Stomach (tissue), 9 donors: ENCODE measurements around the gene RNF114. TPM values are rescaled to one million over a fixed set of nuclear protein-coding genes. Genes with fewer than 3 reads are reported as not detected.

ENCODE experiments used
- DNase-seq, 2 donors: peaks; one replicate each; pipeline versions ENCODE4 v3.0.0 to v3.0.0-alpha.2; 2013 to 2019
- H3K27ac ChIP-seq, 5 donors: fragments of 200-600 bp in 4 of 5; sonication (generic) in 4 of 5; one replicate each; pipeline ENCODE4 v1.5.1; 2013 to 2019; ENCODE audit warnings: mild to moderate bottlenecking in 1 of 5, moderate library complexity in 1 of 5
- H3K27me3 ChIP-seq, 3 donors: fragments of 200-600 bp; sonication (generic); one replicate each; pipeline ENCODE4 v1.5.1; 2017 to 2019; ENCODE audit warnings: mixed run types in 1 of 3
- H3K36me3 ChIP-seq, 4 donors: fragments of 200-600 bp; sonication (generic); 1 replicate in 3 of 4; 2 replicates in 1 of 4; pipeline ENCODE4 v1.5.1; 2016 to 2019
- H3K4me1 ChIP-seq, 4 donors: fragments of 200-600 bp; sonication (generic); one replicate each; pipeline ENCODE4 v1.5.1; 2016 to 2019
- H3K4me3 ChIP-seq, 4 donors: fragments of 200-600 bp; sonication (generic) in 3 of 4; one replicate each; pipeline ENCODE4 v1.5.1; 2016 to 2019; ENCODE audit warnings: mild to moderate bottlenecking in 1 of 4
- H3K9me3 ChIP-seq, 4 donors: fragments of 200-600 bp; sonication (generic); one replicate each; pipeline ENCODE4 v1.5.1; 2016 to 2019
- CTCF ChIP-seq, 7 experiments: fragments of 450-650 bp in 4 of 7; fragments of 200-600 bp in 3 of 7; sonication (generic) in 3 of 7; IDR thresholded peaks; one replicate each; pipeline ENCODE4 v1.5.1; 2016 to 2019; ENCODE audit warnings: antibody characterized with exemption in 7 of 7, control low read depth in 2 of 7, mild to moderate bottlenecking in 1 of 7
- EP300 ChIP-seq: sonication (generic); formaldehyde crosslinking; IDR thresholded peaks from one replicate; pipeline ENCODE4 v1.6.1; 2017; ENCODE audit warnings: antibody characterized with exemption
- POLR2A ChIP-seq, 4 donors: fragments of 450-650 bp; IDR thresholded peaks; one replicate each; pipeline ENCODE4 v1.6.1; 2016; ENCODE audit warnings: antibody characterized with exemption in 4 of 4, control low read depth in 2 of 4, mild to moderate bottlenecking in 1 of 4, moderate library complexity in 1 of 4
- POLR2AphosphoS5 ChIP-seq, 3 donors: sonication (generic); formaldehyde crosslinking; IDR thresholded peaks; one replicate each; pipeline ENCODE4 v1.6.1; 2016; ENCODE audit warnings: antibody characterized with exemption in 3 of 3
- WGBS, 5 donors: extraction: QIAGEN DNeasy Blood & Tissue Kit in 3 of 5; methylation state at CpG; one replicate each; pipeline versions ENCODE4 v1.1.5 to v1.1.7; 2013 to 2018; 5-methylcytosine and 5-hydroxymethylcytosine counted together
- intact Hi-C: fragments of 100-400 bp; cut with DNase I; formaldehyde crosslinking; loops from one replicate; pipeline ENCODE4 v1.15.1; 2023; ENCODE audit warnings: low total_unique reads
- polyA plus RNA-seq, 3 donors: library from polyadenylated mRNA; stranded (reverse); fragments of 200-250 nt; gene quantifications; one replicate each; pipeline ENCODE4 v1.2.3, GENCODE V29; 2013
- total RNA-seq, 5 donors: library from RNA; depleted of rRNA; stranded (reverse); fragments of >200 nt; gene quantifications; one replicate each; pipeline versions ENCODE4 v1.1.0 to v1.2.3, GENCODE V29; 2014 to 2016
- donor health status: healthy with polysubstance abuse.
- donor health status: Bipolar disorder and iron deficiency.
- donor health status: healthy.

Gene RNF114
- total and polyA plus RNA-seq, 8 donors = 29.5 to 317 (median 63.6) TPM

- no peaks in the 10 kb centered on the region for H3K9me3 ChIP-seq
- peak in 1 of 3 donors; percentile 61 for TF ChIP-seq POLR2AphosphoS5 (IDR thresholded peaks at IDR 0.05)
- no peak for TF ChIP-seq CTCF (IDR thresholded peaks at IDR 0.05)
- intact Hi-C loops = no loop called here
- WGBS, 5 donors = 17 to 40% (median 22%) methylated on average over 19 of the region's 19 CpGs
- H3K27me3 ChIP-seq = no peaks in the 10 kb centered on the region
- H3K4me1 ChIP-seq = peaks cover 24 to 54% (median 42%) of the 10 kb centered on the region in 4 donors
- peak; percentile 48 to 87 for DNase-seq
- no peaks in the 10 kb centered on the region for H3K36me3 ChIP-seq
- peak overlapping the region; percentile 74 to 100 (median 90) for H3K4me3 ChIP-seq
- H3K27ac ChIP-seq = peak overlapping the region; percentile 93 to 99 (median 96)
Observed at GRCh38 chr20:49916146-49917002, 19.8 kb upstream of the RNF114 start.

- intact Hi-C loops = no loop called here
- DNase-seq = no peak
- 94 to 99% (median 95%) methylated on average over 3 of the region's 3 CpGs for WGBS, 5 donors
- no peaks in the 10 kb centered on the region for H3K36me3 ChIP-seq
- H3K4me1 ChIP-seq = peaks cover 14 to 33% (median 25%) of the 10 kb centered on the region in 4 donors
- no peaks in the 10 kb centered on the region for H3K27me3 ChIP-seq
- no peak overlapping the region for H3K4me3 ChIP-seq
- TF ChIP-seq POLR2AphosphoS5 (IDR thresholded peaks at IDR 0.05) (no peak), CTCF (IDR thresholded peaks at IDR 0.05) (no peak), POLR2A (IDR thresholded peaks at IDR 0.05) (no peak), EP300 (no peak)
- H3K27ac ChIP-seq = no peak overlapping the region
- no peaks in the 10 kb centered on the region for H3K9me3 ChIP-seq
Observed at GRCh38 chr20:49918446-49918845, 17.8 kb upstream of the RNF114 start.

- DNase-seq = no peak
- Histone ChIP-seq H3K27ac (no peak overlapping the region), H3K36me3 (no peaks in the 10 kb centered on the region), H3K4me1 (peaks cover 8 to 27% (median 19%) of the 10 kb centered on the region in 4 donors), H3K27me3 (no peaks in the 10 kb centered on the region), H3K4me3 (no peak overlapping the region), H3K9me3 (no peaks in the 10 kb centered on the region)
- intact Hi-C loops = no loop called here
- 68 to 81% (median 71%) methylated on average over 7 of the region's 7 CpGs for WGBS, 5 donors
- no peak for TF ChIP-seq EP300
- TF ChIP-seq POLR2AphosphoS5 (IDR thresholded peaks at IDR 0.05) = no peak
- TF ChIP-seq POLR2A (IDR thresholded peaks at IDR 0.05) = no peak
- TF ChIP-seq CTCF (IDR thresholded peaks at IDR 0.05) = no peak
Observed at GRCh38 chr20:49919009-49919408, 17.2 kb upstream of the RNF114 start.

GRCh38 chr20:49919461-49919860, 16.7 kb upstream of the RNF114 start:
- no peaks in the 10 kb centered on the region for H3K36me3 ChIP-seq
- peaks cover 3 to 23% (median 15%) of the 10 kb centered on the region in 4 donors for H3K4me1 ChIP-seq
- intact Hi-C loops = no loop called here
- H3K27ac ChIP-seq = no peak overlapping the region
- no peaks in the 10 kb centered on the region for H3K9me3 ChIP-seq
- TF ChIP-seq CTCF (IDR thresholded peaks at IDR 0.05) (no peak), POLR2AphosphoS5 (IDR thresholded peaks at IDR 0.05) (no peak), POLR2A (IDR thresholded peaks at IDR 0.05) (no peak), EP300 (no peak)
- H3K27me3 ChIP-seq = no peaks in the 10 kb centered on the region
- H3K4me3 ChIP-seq = no peak overlapping the region
- no peak for DNase-seq
- 79 to 92% (median 87%) methylated on average over 2 of the region's 2 CpGs for WGBS, 5 donors
